T-helper 9 cell (primary cell): Measurements from ENCODE around the gene SCN3B.
"Not testable (repeated sequence)": the region's sequence is repeated elsewhere in the genome, so short reads cannot be mapped to it uniquely, and the experiment has no call there.

ENCODE experiments used
- DNase-seq: peaks from one replicate; pipeline ENCODE4 v3.0.0-alpha.2; 2020
- total RNA-seq, 2 donors: gene quantifications; one replicate each; lab custom pipeline; 2026; lab: John Stamatoyannopoulos, UW

SCN3B gene, protein sequence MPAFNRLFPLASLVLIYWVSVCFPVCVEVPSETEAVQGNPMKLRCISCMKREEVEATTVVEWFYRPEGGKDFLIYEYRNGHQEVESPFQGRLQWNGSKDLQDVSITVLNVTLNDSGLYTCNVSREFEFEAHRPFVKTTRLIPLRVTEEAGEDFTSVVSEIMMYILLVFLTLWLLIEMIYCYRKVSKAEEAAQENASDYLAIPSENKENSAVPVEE
- total RNA-seq, result 0 reads per million in 2 donors

DNA sequence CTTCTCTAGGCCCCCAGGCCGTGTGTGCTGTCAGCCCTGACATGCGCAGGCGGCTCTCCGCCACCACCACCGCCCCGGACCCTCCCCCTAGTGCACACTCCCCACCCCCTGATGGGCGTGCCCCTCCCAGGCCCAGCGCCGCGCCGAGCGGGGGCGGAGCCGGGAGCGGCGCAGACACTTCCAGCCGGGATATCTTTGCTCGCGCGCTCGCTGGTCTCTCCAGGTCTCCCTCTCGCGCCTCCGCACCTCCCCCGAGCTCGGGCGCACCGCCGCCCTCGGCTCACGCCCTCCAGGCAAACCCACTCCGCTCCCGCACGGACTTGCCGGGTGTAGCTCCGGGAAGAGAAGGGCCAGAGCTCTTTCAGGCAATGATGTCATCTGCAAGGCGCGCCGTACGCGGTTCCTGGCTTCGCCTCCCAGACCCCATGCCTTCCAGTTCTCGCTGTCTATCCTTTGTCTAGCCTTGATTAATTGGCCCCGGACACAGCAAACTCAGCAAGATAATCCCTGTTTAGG lies at the start of gene SCN3B:
Gene SCN3B, minus strand, starts transcription at position 59 of the 516 bp plus-strand sequence. CDS start 823 bp downstream, outside the sequence.
- no peak for DNase-seq

DNA sequence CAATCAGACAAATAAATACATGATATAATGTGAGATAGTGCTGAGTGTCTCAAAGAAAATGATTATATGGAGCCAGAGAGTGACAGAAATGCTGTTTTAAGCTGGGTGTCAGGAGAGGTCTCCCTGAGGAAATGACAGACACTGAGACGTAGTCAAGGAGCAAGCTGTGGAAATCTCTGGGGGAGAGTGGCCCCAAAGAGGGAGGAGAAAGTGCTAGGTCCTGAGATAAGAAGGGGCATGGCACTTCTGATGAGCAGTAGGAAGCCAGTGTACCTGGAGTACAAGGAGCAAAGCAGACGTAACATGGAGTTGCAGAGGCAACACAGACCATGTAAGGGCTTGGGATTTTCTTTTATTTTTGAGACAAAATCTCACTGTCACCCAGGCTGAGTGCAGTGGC lies 48.3 kb upstream of the SCN3B start:
- DNase-seq, result no peak

- DNase-seq, result no peak
Measured at GRCh38 chr11:123702139-123702538, 47.7 kb upstream of the SCN3B start.

- no peak for DNase-seq
Measured at GRCh38 chr11:123700772-123701171, 46.3 kb upstream of the SCN3B start.

- DNase-seq, result no peak
Measured at GRCh38 chr11:123698546-123699127, 44.2 kb upstream of the SCN3B start.

- no peak for DNase-seq
Measured at GRCh38 chr11:123696183-123696582, 41.8 kb upstream of the SCN3B start.

- DNase-seq, result no peak
Measured at GRCh38 chr11:123695231-123695630, 40.8 kb upstream of the SCN3B start.

GRCh38 chr11:123694551-123694950 lies 40.1 kb upstream of the SCN3B start:
- no peak for DNase-seq

DNA sequence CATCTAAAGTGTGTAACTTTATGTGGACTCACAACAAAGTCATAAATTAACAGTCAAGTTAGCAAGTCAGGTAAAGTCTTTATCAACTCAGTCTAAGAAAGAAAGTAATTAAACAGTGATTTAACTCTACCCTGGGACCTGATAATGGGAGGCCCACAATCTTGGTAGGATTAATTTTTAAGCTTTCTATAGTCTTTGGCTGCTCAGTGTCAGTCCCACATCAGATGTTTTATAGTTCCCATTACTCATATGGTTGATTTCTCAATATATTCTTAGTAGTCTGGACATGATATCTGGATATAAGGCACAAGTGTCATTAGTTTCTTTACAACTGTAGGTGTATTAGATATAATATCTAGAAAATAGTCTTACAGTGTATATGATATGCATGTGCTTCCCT lies 38.5 kb upstream of the SCN3B start:
- no peak for DNase-seq

DNA sequence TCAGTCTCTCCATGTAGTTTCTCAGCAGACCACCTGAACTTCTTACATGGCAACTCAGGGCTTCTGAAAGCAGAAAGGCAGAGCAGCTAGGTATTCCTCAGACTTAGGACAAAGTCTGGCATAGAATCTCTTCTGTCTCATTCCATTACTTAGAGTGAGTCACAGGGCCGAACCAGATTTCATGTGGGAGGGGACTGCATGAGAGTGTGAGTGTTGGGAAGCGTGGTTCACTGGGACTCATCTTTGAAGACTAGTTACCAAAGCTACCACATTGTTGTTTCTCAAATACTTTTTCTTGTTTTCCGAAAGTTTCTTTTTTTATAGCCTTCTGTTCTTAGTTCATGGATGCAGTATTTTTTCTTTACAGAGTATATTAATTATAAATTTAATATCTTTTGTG lies 36.1 kb upstream of the SCN3B start:
- DNase-seq, result no peak

DNA sequence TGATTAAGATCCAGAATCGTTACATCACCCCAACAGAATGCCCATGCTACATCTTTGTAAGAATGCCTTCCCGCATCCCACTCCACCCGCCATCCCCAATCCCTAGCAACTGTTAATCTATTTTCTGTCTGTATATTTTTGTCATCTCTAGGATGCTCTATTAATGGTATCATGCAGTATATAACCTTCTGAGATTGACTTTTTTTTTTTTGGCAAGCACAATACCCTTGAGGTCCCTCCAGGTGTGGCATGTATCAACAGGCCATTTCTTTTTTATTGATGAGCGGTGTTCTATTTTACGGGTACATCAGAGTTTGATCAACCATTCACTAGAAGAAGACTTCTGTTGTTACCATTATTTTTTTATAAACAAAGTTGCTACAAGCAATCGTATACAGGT lies 30.2 kb upstream of the SCN3B start:
- no peak for DNase-seq

- no peak for DNase-seq
Measured at GRCh38 chr11:123683428-123684170, 29.2 kb upstream of the SCN3B start.

DNA sequence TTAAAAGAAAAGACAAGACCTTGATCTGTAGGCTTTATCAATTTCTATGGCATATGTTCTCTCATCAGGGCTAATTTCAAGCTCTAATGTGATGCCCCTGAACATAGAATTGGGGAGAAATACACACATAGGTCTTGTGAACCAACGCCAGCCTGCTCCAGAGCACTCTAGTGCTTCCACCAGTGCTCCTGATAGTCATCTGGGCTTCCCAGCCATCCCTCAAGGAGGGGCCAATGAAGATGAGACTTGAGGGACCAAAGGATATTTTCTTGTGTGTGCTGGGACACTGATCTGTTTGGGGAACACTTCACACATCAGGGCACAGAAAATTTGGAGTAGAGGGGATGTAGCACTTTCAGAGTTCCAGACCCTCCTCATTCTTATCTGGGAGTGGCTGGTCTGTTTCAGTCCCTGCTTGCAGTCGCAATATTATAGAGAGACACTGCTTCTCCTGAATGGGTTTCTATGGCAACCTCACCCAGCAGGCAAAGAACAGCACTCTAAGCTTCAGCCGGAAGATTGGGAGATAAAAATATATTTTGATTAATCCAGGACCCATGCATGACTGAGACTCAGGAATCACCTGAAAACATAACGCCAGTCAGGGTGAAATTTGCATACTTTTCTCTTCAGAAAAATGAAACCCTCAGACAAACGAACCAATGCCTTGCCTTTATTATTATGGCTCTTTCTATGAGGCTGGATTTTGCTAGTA lies 28.4 kb upstream of the SCN3B start:
- no peak for DNase-seq

DNA sequence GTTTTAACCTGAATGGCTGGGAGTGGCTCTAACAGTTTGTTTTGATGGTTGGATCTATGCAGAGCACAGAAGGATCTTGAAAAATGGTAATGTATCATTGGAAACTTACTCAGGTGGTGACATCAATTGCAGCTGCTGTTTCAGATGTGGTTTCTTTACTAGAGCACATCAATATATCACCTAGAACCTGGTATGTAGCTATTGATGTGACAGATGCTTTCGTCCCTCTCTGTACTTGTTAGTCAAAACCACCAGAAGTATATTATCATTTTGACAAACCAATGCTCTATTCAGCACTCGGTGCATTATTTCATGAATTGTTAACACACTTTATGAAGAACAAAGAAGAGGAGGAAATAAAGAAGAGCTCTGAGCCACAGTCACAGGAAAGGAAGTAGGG lies 26.6 kb upstream of the SCN3B start:
- DNase-seq, result no peak

DNA sequence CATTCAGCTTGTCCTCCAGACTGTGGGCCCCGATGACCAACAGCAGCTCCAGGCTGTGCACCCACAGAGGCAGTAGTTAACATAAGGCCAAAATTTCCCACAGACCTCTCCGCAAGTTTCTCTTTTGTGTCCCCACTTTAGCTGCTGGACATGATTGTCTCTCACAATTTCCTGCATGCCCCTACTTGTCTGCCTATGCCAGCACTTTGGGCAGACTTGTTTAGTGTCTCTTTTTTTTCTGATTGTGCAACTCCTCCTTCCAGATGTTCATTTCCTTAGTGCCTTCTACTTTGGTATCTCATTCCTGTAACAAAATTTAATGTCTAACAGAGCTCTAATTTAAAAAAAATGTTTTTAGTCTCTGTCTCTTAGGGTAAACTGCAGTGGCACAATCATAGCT lies 23.8 kb upstream of the SCN3B start:
- no peak for DNase-seq

DNA sequence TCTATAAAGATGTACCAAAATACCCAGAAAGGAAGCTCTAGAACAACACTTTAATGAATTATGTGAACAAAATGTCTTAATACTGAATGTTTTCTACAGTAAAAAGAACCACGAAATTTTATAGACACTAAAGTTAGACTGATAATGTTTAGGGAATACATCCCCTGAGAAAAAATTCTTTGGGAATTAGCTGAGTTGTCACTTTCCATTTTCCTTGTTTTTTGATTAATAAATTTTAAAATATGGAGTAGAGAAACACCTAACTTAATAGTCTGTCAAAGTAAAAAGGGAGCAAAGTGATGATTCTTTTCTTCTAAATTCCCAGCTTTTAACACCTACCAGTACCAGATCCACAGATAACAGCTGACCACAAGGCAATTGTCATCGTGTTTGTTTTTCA lies 23.1 kb upstream of the SCN3B start:
- DNase-seq, result no peak

DNA sequence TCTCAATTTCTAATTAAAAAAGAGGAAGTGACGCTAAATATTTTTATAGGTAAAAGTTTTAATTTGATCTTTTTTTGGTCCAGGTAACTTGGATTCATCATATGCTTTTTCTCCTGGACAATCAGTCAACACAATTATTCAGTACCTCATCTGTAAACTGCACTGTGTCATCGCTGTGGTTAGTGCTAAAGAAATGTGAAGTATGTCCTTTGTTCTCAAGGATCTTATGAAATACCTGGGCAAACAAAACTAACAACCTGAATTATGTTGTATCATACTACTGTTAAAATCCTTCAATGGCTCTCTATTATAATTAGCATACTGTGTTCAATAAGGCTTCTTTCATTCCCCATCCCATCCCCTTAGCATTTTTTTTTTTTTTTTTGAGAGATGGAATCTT lies 19.9 kb upstream of the SCN3B start:
- no peak for DNase-seq

DNA sequence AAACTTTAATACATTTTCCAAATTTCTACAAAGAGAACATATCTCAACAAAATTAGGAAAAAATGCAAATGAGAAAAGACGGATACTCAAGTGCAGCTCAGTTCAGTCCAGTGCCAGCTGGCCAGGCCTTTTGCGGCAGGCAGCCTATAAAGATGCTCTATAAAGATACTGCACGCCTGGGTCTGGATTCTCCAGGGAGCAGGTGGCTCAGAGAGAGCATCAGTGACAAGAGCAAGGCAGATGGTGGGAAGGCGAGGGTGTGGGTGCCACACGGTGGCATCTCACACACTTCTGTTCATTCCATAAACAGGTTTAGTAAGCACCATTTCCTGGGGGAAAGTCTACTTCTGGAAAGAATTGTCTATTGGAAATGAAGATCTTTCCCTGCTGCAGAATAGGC lies 18.1 kb upstream of the SCN3B start:
- DNase-seq, result no peak

DNA sequence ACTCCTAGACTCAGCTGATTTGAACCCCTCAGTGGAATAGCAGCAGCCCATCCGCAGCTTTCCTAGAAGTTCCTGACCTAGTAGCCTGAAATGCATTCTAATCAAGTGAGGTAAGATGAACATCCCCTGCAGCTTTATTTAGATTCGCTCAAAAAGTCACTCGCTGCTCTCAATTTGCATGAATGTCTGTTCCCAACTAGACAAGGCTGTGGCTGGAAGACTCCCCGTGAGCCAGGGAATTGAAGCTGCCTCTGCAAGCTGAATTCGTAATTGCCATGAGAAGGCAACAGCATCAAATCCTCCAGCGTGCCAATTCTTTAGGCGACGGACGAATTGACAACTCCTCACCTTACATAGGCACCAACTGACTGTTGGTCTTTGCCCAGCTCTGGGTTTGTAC lies 17.1 kb upstream of the SCN3B start:
- no peak for DNase-seq

GRCh38 chr11:123670081-123670480 lies 15.7 kb upstream of the SCN3B start:
- no peak for DNase-seq

DNA sequence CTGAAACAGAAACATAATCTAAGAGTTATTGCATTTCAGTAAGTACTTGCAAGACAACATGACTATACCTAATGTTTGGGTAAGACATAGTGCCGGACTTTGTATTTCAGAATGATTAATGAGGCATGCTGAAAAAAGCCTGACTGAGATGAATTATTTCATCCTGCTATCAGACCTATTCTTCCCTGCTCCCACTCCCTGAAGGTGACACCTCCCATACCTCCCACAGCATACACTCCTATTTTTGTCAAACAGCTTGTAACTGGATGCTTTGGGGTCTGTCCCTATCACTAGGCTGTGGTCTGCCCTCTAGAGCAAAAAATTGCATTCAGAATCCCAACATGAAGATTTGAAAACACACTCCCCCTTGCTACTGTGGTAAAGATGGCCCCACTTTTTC lies 10.9 kb upstream of the SCN3B start:
- no peak for DNase-seq

- not testable (repeated sequence) for DNase-seq
Measured at GRCh38 chr11:123659965-123660364, 5.5 kb upstream of the SCN3B start.

GRCh38 chr11:123659311-123659710 lies 4.9 kb upstream of the SCN3B start:
- no peak for DNase-seq
